IPS-NIHi11 (cell line): Measurements from ENCODE around the gene CREB3.

Experiments
- DNase-seq: peaks from one replicate; pipeline ENCODE4 v3.0.0; 2012; ENCODE audit warnings: mixed read lengths, low spot score

Gene CREB3

GRCh38 chr9:35702696-35703095, 29.8 kb upstream of the CREB3 start:
- no peak for DNase-seq

GRCh38 chr9:35703906-35704672, 28.4 kb upstream of the CREB3 start:
- no peak for DNase-seq

- DNase-seq: no peak
These were observed 27.1 kb upstream of the CREB3 start for GRCh38 chr9:35705372-35705771.

GRCh38 chr9:35705836-35706430, 26.5 kb upstream of the CREB3 start:
- no peak for DNase-seq

GRCh38 chr9:35706951-35707350, 25.5 kb upstream of the CREB3 start:
- DNase-seq: no peak

- no peak for DNase-seq
These were observed 24.3 kb upstream of the CREB3 start for GRCh38 chr9:35708146-35708545.

- no peak for DNase-seq
These were observed 21.5 kb upstream of the CREB3 start for GRCh38 chr9:35710818-35711500.

GRCh38 chr9:35711501-35712428, 20.7 kb upstream of the CREB3 start:
- DNase-seq: no peak

GRCh38 chr9:35712762-35713400, 19.6 kb upstream of the CREB3 start:
- no peak for DNase-seq

- no peak for DNase-seq
These were observed 18.9 kb upstream of the CREB3 start for GRCh38 chr9:35713578-35713977.

- no peak for DNase-seq
These were observed 18.3 kb upstream of the CREB3 start for GRCh38 chr9:35714123-35714522.

GRCh38 chr9:35714579-35715252, 17.8 kb upstream of the CREB3 start:
- DNase-seq: no peak

- DNase-seq: no peak
These were observed 16.2 kb upstream of the CREB3 start for GRCh38 chr9:35716230-35716629.

- no peak for DNase-seq
These were observed 15.2 kb upstream of the CREB3 start for GRCh38 chr9:35717132-35717870.

- DNase-seq: no peak
These were observed 13.6 kb upstream of the CREB3 start for GRCh38 chr9:35718721-35719511.

GRCh38 chr9:35719546-35719945, 12.9 kb upstream of the CREB3 start:
- DNase-seq: no peak

- DNase-seq: no peak
These were observed 9.0 kb upstream of the CREB3 start for GRCh38 chr9:35723426-35723825.

GRCh38 chr9:35723908-35724307, 8.6 kb upstream of the CREB3 start:
- DNase-seq: no peak

GRCh38 chr9:35725362-35725761, 7.1 kb upstream of the CREB3 start:
- DNase-seq: no peak

- DNase-seq: no peak
These were observed 5.5 kb upstream of the CREB3 start for GRCh38 chr9:35726931-35727330.
